Neural progenitor cell (in vitro differentiated cells): ENCODE measurements around the gene SLC16A6. TPM values are rescaled to one million over a fixed set of nuclear protein-coding genes. Genes with fewer than 3 reads are reported as not detected.
A peak's percentile ranks its signal among the peaks of the same experiment; 100 is the strongest.

Source experiments
- DNase-seq: peaks from one replicate; pipeline ENCODE4 v3.0.0-alpha.2; 2016; ENCODE audit warnings: low spot score
- H2AFZ ChIP-seq: fragments of 200-600 bp; sonication (generic); replicated peaks from 2 replicates; pipeline ENCODE4 v1.6.1; 2016; ENCODE audit warnings: antibody characterized with exemption
- H3F3A ChIP-seq: fragments of 200-600 bp; sonication (generic); 2 replicates; pipeline ENCODE4 v1.6.1; 2016; ENCODE audit warnings: antibody characterized with exemption, low read depth
- H3K27ac ChIP-seq: fragments of 200-600 bp; sonication (generic); 2 replicates; pipeline ENCODE4 v1.5.1; 2016; ENCODE audit warnings: mild to moderate bottlenecking
- H3K27me3 ChIP-seq: fragments of 200-600 bp; sonication (generic); 2 replicates; pipeline ENCODE4 v1.6.1; 2016; ENCODE audit warnings: mild to moderate bottlenecking, moderate library complexity
- H3K36me3 ChIP-seq: fragments of 200-600 bp; sonication (generic); 2 replicates; pipeline ENCODE4 v1.5.1; 2016
- H3K4me1 ChIP-seq: fragments of 200-600 bp; sonication (generic); 2 replicates; pipeline ENCODE4 v1.6.1; 2016; ENCODE audit warnings: mixed run types
- H3K4me2 ChIP-seq: fragments of 200-600 bp; sonication (generic); 2 replicates; pipeline ENCODE4 v1.6.1; 2016
- H3K4me3 ChIP-seq: fragments of 200-600 bp; sonication (generic); 2 replicates; pipeline ENCODE4 v1.5.1; 2016
- H3K79me2 ChIP-seq: fragments of 200-600 bp; sonication (generic); 2 replicates; pipeline ENCODE4 v1.6.1; 2016; ENCODE audit warnings: low read depth
- H3K9ac ChIP-seq: fragments of 200-600 bp; sonication (generic); 2 replicates; pipeline ENCODE4 v1.6.1; 2016
- H3K9me3 ChIP-seq: fragments of 200-600 bp; sonication (generic); 2 replicates; pipeline ENCODE4 v1.5.1; 2016; ENCODE audit warnings: low read depth
- H4K20me1 ChIP-seq: fragments of 200-600 bp; sonication (generic); 2 replicates; pipeline ENCODE4 v1.6.1; 2016; ENCODE audit warnings: low read depth
- H3K27ac Mint-ChIP-seq: 3 replicates; pipeline ENCODE4 v1.8.0; 2021; ENCODE audit warnings: mixed read lengths
- H3K27me3 Mint-ChIP-seq: 2 replicates; pipeline ENCODE4 v1.8.0; 2022; ENCODE audit warnings: low read depth, mild to moderate bottlenecking, inconsistent platforms, moderate library complexity, mixed read lengths; ENCODE audit not compliant: insufficient read depth
- H3K36me3 Mint-ChIP-seq: 3 replicates; pipeline ENCODE4 v1.8.0; 2021; ENCODE audit warnings: mixed read lengths
- H3K4me1 Mint-ChIP-seq: 3 replicates; pipeline ENCODE4 v1.8.0; 2021; ENCODE audit warnings: mixed read lengths
- H3K4me3 Mint-ChIP-seq: 3 replicates; pipeline ENCODE4 v1.8.0; 2021; ENCODE audit warnings: mild to moderate bottlenecking, moderate library complexity, mixed read lengths
- H3K9me3 Mint-ChIP-seq: 3 replicates; pipeline ENCODE4 v1.8.0; 2020; ENCODE audit warnings: mixed read lengths
- EZH2 ChIP-seq: fragments of 200-600 bp; sonication (generic); IDR thresholded peaks from 2 replicates; pipeline ENCODE4 v1.6.1; 2017; ENCODE audit warnings: antibody characterized with exemption, mild to moderate bottlenecking, moderate library complexity
- EZH2phosphoT487 ChIP-seq: fragments of 200-600 bp; sonication (generic); IDR thresholded peaks from 2 replicates; pipeline ENCODE4 v1.6.1; 2017; ENCODE audit warnings: antibody characterized with exemption
- total RNA-seq: library from RNA; depleted of rRNA; stranded (reverse); fragments of >200 nt; gene quantifications from 2 replicates; pipeline ENCODE4 v1.2.3, GENCODE V29; 2015; ENCODE audit warnings: low replicate concordance
- TF ChIP-seq, protein P1 (sequence below): fragments of 200-600 bp; sonication (generic); IDR thresholded peaks from 2 replicates; pipeline ENCODE4 v1.5.1; 2017; ENCODE audit warnings: antibody characterized with exemption, mild to moderate bottlenecking

SLC16A6 gene
- total RNA-seq, 1 donor from 2014 or later = 0.19 TPM

DNA sequence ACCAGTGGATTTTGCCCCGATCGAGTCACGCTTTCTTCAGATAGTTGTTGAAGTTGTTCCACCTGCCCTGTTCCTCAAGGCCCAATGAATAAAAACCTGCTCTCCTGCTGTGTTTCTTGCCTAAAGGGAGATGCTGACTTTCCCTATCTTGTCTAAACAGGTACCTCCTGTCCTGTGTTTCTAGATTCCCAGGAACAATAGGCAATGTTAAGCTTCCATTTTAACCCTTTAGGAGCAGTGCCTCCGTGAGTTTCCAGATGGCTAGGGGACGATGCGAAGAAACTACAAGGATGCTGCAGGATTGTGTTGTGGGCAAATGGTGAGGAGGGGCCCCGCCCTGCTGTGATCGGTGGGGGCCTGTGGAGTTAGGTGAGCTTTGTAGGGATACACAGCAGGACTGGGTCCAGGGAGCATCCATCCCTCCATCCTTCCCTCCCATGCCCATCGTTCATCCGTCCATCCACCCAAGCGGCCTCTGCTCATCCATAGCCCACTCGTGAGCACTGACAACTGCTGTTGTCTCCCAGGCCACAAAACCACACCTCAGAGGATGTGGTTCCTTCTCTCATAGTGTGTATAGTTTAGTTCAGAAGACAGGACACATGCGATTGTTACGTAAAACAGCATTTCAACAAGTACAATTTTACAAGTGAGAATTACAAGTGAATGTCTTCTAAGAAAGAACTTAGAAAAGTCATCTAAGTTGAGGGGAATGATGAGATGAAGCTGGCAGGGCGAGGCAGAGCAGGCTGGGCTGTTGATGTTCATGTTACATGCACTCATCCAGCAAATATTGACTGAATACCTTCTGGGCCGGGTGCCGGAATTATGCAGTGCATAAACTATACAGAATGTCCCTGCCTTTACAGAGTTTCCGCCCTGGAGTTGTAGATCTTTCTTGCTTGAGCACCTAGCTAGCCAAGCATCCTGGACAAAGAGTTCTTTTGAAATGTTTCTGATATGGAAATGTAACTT, 5.6 kb upstream of the SLC16A6 start:
- H3K4me1 Mint-ChIP-seq = peaks cover 17% of the 10 kb centered on the region
- Histone ChIP-seq H2AFZ (no peak overlapping the region), H3K27me3 (peaks cover 21% of the 10 kb centered on the region), H3F3A (peaks cover 43% of the 10 kb centered on the region), H4K20me1 (no peaks in the 10 kb centered on the region), H3K79me2 (no peaks in the 10 kb centered on the region), H3K9ac (no peak overlapping the region), H3K27ac (no peak overlapping the region), H3K4me2 (peak overlapping the region; percentile 2), H3K4me3 (no peak overlapping the region), H3K36me3 (no peaks in the 10 kb centered on the region), H3K9me3 (no peaks in the 10 kb centered on the region), H3K4me1 (peaks cover 40% of the 10 kb centered on the region)
- TF ChIP-seq EZH2phosphoT487 (no peak), EZH2 (no peak)
- TF ChIP-seq, protein P1, sequence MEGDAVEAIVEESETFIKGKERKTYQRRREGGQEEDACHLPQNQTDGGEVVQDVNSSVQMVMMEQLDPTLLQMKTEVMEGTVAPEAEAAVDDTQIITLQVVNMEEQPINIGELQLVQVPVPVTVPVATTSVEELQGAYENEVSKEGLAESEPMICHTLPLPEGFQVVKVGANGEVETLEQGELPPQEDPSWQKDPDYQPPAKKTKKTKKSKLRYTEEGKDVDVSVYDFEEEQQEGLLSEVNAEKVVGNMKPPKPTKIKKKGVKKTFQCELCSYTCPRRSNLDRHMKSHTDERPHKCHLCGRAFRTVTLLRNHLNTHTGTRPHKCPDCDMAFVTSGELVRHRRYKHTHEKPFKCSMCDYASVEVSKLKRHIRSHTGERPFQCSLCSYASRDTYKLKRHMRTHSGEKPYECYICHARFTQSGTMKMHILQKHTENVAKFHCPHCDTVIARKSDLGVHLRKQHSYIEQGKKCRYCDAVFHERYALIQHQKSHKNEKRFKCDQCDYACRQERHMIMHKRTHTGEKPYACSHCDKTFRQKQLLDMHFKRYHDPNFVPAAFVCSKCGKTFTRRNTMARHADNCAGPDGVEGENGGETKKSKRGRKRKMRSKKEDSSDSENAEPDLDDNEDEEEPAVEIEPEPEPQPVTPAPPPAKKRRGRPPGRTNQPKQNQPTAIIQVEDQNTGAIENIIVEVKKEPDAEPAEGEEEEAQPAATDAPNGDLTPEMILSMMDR = no peak
- H3K36me3 Mint-ChIP-seq = peaks cover 2% of the 10 kb centered on the region
- H3K9me3 Mint-ChIP-seq = peaks cover 13% of the 10 kb centered on the region
- no peak for DNase-seq
- peaks cover 15% of the 10 kb centered on the region for H3K27me3 Mint-ChIP-seq
- no peak overlapping the region for H3K4me3 Mint-ChIP-seq
- H3K27ac Mint-ChIP-seq = no peak overlapping the region

DNA sequence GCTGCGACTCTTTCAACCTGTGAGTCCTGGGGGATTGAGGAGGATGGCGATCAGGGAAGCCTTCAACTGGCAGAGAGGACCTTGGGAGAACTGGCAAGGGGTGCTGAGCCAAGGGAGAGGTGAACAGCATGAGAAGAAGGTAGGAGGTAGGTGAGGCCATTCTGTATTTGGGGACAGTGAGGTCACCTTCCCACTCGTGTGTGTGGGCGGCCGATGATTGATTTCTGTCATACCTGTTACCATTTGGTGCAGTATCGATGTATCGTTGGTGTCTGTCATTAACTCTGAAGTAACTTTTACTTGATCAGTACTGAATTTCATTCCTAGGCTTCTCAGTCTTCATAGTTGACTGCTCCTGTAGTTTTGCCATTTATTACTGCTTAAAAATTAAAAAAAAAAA, 4.2 kb upstream of the SLC16A6 start:
- Histone ChIP-seq H3K4me3 (no peak overlapping the region), H3K9ac (no peak overlapping the region), H3K9me3 (no peaks in the 10 kb centered on the region), H3K79me2 (no peaks in the 10 kb centered on the region), H3K27me3 (peaks cover 33% of the 10 kb centered on the region), H3K4me1 (peaks cover 42% of the 10 kb centered on the region), H3K27ac (no peak overlapping the region), H3K4me2 (no peak overlapping the region), H3F3A (peaks cover 46% of the 10 kb centered on the region), H2AFZ (no peak overlapping the region), H3K36me3 (no peaks in the 10 kb centered on the region), H4K20me1 (peaks cover 4% of the 10 kb centered on the region)
- Mint-ChIP-seq H3K27ac (no peak overlapping the region), H3K36me3 (peaks cover 2% of the 10 kb centered on the region), H3K9me3 (peaks cover 8% of the 10 kb centered on the region), H3K4me1 (peaks cover 22% of the 10 kb centered on the region), H3K4me3 (no peak overlapping the region), H3K27me3 (peaks cover 20% of the 10 kb centered on the region)
- no peak for DNase-seq
- no peak for TF ChIP-seq EZH2
- no peak for TF ChIP-seq EZH2phosphoT487
- TF ChIP-seq, protein P1 = no peak

DNA sequence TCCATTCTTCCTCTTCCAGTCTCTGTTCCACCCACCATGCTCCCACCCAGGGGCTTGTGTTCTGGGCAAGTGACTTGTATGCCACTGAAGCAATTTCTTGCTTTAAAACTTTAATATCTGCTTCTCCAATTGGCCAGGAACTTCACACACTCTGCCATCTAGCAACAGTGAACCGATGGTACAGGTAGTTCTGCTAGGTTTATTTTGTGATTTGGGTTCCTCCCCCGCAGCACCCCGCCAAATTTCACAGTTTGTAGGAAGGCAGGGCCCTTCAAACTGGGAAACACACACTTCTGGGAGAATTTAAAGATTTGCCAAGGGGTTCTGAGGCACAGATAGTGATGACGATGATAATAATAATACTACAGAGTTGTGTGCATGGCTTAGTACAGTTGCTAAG, 3.7 kb upstream of the SLC16A6 start:
- Histone ChIP-seq H4K20me1 (peaks cover 9% of the 10 kb centered on the region), H3K4me1 (peaks cover 47% of the 10 kb centered on the region), H3K27ac (no peak overlapping the region), H3K9ac (no peak overlapping the region), H3K4me2 (no peak overlapping the region), H3K79me2 (no peaks in the 10 kb centered on the region), H3F3A (peaks cover 50% of the 10 kb centered on the region), H2AFZ (no peak overlapping the region), H3K9me3 (no peaks in the 10 kb centered on the region), H3K4me3 (no peak overlapping the region), H3K27me3 (peaks cover 37% of the 10 kb centered on the region), H3K36me3 (no peaks in the 10 kb centered on the region)
- Mint-ChIP-seq H3K36me3 (peaks cover 2% of the 10 kb centered on the region), H3K9me3 (peaks cover 8% of the 10 kb centered on the region), H3K4me1 (peaks cover 26% of the 10 kb centered on the region), H3K4me3 (no peak overlapping the region), H3K27ac (no peak overlapping the region), H3K27me3 (peaks cover 19% of the 10 kb centered on the region)
- no peak for DNase-seq
- TF ChIP-seq EZH2 (no peak), EZH2phosphoT487 (no peak)
- TF ChIP-seq, protein P1 = no peak
